Hepatocyte (in vitro differentiated cells): ENCODE data around the gene LMAN2L. TPM values are rescaled to one million over a fixed set of nuclear protein-coding genes. Genes with fewer than 3 reads are reported as not detected.

Experiments
- DNase-seq: peaks from one replicate; pipeline ENCODE4 v3.0.0-alpha.2; 2016; ENCODE audit warnings: low spot score
- H2AFZ ChIP-seq: fragments of 200-600 bp; sonication (generic); 2 replicates; pipeline ENCODE4 v1.6.0; 2016; ENCODE audit warnings: antibody characterized with exemption, mild to moderate bottlenecking
- H3K27ac ChIP-seq: fragments of 200-600 bp; sonication (generic); 2 replicates; pipeline ENCODE4 v1.5.1; 2016; ENCODE audit warnings: mild to moderate bottlenecking
- H3K27me3 ChIP-seq: fragments of 200-600 bp; sonication (generic); 2 replicates; pipeline ENCODE4 v1.6.1; 2016
- H3K36me3 ChIP-seq: fragments of 200-600 bp; sonication (generic); replicated peaks from 2 replicates; pipeline ENCODE4 v1.5.1; 2016; ENCODE audit warnings: low read depth; ENCODE audit not compliant: insufficient read depth
- H3K4me1 ChIP-seq: fragments of 200-600 bp; sonication (generic); 2 replicates; pipeline ENCODE4 v1.5.1; 2016; ENCODE audit warnings: mild to moderate bottlenecking, moderate library complexity; ENCODE audit not compliant: insufficient read depth
- H3K4me2 ChIP-seq: fragments of 200-600 bp; sonication (generic); 2 replicates; pipeline ENCODE4 v1.6.0; 2016
- H3K4me3 ChIP-seq: fragments of 200-600 bp; sonication (generic); 2 replicates; pipeline ENCODE4 v1.5.1; 2016; ENCODE audit warnings: mild to moderate bottlenecking
- H3K79me2 ChIP-seq: fragments of 200-600 bp; sonication (generic); 2 replicates; pipeline ENCODE4 v1.6.0; 2017; ENCODE audit warnings: mild to moderate bottlenecking
- H3K9me2 ChIP-seq: fragments of 200-600 bp; sonication (generic); replicated peaks from 2 replicates; pipeline ENCODE4 v1.6.0; 2017; ENCODE audit warnings: mild to moderate bottlenecking; ENCODE audit not compliant: insufficient read depth
- H3K9me3 ChIP-seq: fragments of 200-600 bp; sonication (generic); 2 replicates; pipeline ENCODE4 v1.5.1; 2016; ENCODE audit warnings: low read depth, mild to moderate bottlenecking
- H4K20me1 ChIP-seq: fragments of 200-600 bp; sonication (generic); 2 replicates; pipeline ENCODE4 v1.6.0; 2016; ENCODE audit warnings: mild to moderate bottlenecking; ENCODE audit not compliant: insufficient read depth, poor library complexity, severe bottlenecking
- EZH2 ChIP-seq: fragments of 200-600 bp; sonication (generic); IDR thresholded peaks from 2 replicates; pipeline ENCODE4 v1.6.1; 2016; ENCODE audit warnings: antibody characterized with exemption, mild to moderate bottlenecking, borderline replicate concordance
- EZH2phosphoT487 ChIP-seq: fragments of 200-600 bp; sonication (generic); IDR thresholded peaks from one replicate; pipeline ENCODE4 v1.6.1; 2018; ENCODE audit warnings: antibody characterized with exemption, mild to moderate bottlenecking, low read depth, moderate library complexity; ENCODE audit not compliant: unreplicated experiment, severe bottlenecking
- WGBS: methylation state at CpG from one replicate; pipeline ENCODE4 v1.1.6; 2016; ENCODE audit warnings: low lambda C conversion rate; ENCODE audit errors: missing lambda C conversion rate; 5-methylcytosine and 5-hydroxymethylcytosine counted together
- polyA plus RNA-seq: library from polyadenylated mRNA; unstranded; fragments of >200 nt; fragmentation: Nextera tagmentation; extraction: Ambion mirVana; gene quantifications from 2 replicates; pipeline ENCODE4 v1.2.1, GENCODE V29; 2016
- total RNA-seq: library from RNA; depleted of rRNA; stranded (reverse); fragments of >200 nt; gene quantifications from 2 replicates; pipeline ENCODE4 v1.2.3, GENCODE V29; 2014
- TF ChIP-seq, protein P1 (sequence below): fragments of 200-600 bp; sonication (generic); IDR thresholded peaks from 2 replicates; pipeline ENCODE4 v1.5.1; 2016; ENCODE audit warnings: antibody characterized with exemption, mild to moderate bottlenecking; ENCODE audit not compliant: poor library complexity

LMAN2L gene
- total and polyA plus RNA-seq, 2 experiments from 2014 or later = 35.6 to 46.7 TPM

DNA sequence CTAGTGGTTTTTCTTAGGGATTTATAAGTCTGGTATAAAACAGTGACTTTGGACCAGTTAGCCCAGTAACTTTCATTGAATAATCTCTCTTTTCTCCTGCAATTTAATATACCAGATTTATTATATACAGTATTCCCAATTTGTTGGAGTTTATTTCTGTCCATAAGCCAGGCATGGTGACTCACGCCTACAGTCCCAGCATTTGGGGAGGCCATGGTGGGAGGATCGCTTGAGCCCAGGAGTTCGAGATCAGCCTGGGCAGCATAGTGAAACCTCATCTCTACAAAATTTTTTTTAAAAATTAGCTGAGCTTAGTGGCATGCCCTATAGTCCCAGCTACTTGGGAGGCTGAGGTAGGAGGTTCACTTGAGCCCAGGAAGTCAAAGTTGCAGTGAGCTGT, 47.5 kb upstream of the LMAN2L start:
- no peaks in the 10 kb centered on the region for H3K27me3 ChIP-seq
- no peaks in the 10 kb centered on the region for H4K20me1 ChIP-seq
- 94% methylated on average over 3 of the region's 3 CpGs for WGBS
- H3K36me3 ChIP-seq = no peaks in the 10 kb centered on the region
- H3K4me1 ChIP-seq = peaks cover 26% of the 10 kb centered on the region
- no peak for TF ChIP-seq EZH2
- TF ChIP-seq EZH2phosphoT487 = no peak
- TF ChIP-seq, protein P1, sequence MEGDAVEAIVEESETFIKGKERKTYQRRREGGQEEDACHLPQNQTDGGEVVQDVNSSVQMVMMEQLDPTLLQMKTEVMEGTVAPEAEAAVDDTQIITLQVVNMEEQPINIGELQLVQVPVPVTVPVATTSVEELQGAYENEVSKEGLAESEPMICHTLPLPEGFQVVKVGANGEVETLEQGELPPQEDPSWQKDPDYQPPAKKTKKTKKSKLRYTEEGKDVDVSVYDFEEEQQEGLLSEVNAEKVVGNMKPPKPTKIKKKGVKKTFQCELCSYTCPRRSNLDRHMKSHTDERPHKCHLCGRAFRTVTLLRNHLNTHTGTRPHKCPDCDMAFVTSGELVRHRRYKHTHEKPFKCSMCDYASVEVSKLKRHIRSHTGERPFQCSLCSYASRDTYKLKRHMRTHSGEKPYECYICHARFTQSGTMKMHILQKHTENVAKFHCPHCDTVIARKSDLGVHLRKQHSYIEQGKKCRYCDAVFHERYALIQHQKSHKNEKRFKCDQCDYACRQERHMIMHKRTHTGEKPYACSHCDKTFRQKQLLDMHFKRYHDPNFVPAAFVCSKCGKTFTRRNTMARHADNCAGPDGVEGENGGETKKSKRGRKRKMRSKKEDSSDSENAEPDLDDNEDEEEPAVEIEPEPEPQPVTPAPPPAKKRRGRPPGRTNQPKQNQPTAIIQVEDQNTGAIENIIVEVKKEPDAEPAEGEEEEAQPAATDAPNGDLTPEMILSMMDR = no peak
- H3K27ac ChIP-seq = peak overlapping the region; percentile 93
- no peaks in the 10 kb centered on the region for H3K9me2 ChIP-seq
- H3K4me2 ChIP-seq = no peak overlapping the region
- H3K9me3 ChIP-seq = no peaks in the 10 kb centered on the region
- peaks cover 61% of the 10 kb centered on the region for H3K79me2 ChIP-seq
- no peak overlapping the region for H3K4me3 ChIP-seq
- no peak overlapping the region for H2AFZ ChIP-seq
- DNase-seq = no peak

DNA sequence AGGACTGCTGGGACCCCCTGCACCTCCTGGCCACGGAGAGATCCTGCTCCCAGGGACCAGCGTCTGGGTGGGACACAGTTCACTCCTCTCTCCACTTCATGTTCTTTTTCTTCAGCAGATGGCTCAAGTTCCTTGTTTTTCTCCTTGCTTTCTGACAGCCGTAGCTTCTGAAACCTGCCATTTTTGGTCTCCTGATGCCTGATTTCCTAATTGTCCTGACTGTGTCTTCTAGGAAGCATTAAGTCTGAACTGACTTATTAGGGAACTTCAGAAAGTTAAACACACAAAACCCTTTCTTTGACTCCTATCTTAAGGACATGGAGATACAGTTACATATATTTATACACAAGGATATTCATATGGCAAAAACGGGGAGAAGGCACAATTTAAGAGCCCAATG, 43.5 kb upstream of the LMAN2L start:
- H3K27ac ChIP-seq = no peak overlapping the region
- H3K9me3 ChIP-seq = no peaks in the 10 kb centered on the region
- H4K20me1 ChIP-seq = no peaks in the 10 kb centered on the region
- no peak overlapping the region for H3K4me3 ChIP-seq
- 79% methylated on average over 4 of the region's 4 CpGs for WGBS
- H3K79me2 ChIP-seq = peaks cover 66% of the 10 kb centered on the region
- peaks cover 15% of the 10 kb centered on the region for H3K4me1 ChIP-seq
- no peaks in the 10 kb centered on the region for H3K9me2 ChIP-seq
- H2AFZ ChIP-seq = no peak overlapping the region
- H3K36me3 ChIP-seq = no peaks in the 10 kb centered on the region
- no peak overlapping the region for H3K4me2 ChIP-seq
- no peak for DNase-seq
- H3K27me3 ChIP-seq = no peaks in the 10 kb centered on the region
- TF ChIP-seq, protein P1 = no peak
- TF ChIP-seq EZH2phosphoT487 = no peak
- no peak for TF ChIP-seq EZH2

DNA sequence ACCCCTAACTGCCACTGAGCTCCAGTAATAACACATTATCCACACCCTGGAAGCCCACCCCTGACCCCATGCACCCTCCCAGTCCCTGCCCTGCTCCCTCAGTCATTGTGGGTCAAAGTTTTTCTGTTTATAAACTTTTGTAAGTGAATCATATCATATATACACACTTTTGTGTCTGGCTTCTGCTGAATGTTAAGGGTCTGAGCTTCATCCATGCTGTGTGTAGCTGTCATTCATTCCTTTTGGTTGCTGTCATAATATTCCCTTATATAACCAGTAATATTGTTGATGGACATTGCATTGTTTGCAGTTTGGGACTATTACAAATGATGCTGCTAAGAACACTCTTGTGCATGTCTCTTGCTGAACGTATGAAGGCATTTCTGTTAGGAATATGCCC, 35.3 kb upstream of the LMAN2L start:
- no peak overlapping the region for H3K4me2 ChIP-seq
- H3K36me3 ChIP-seq = no peaks in the 10 kb centered on the region
- no peaks in the 10 kb centered on the region for H3K27me3 ChIP-seq
- no peak overlapping the region for H3K27ac ChIP-seq
- TF ChIP-seq EZH2phosphoT487 (no peak), EZH2 (no peak)
- TF ChIP-seq, protein P1 = no peak
- H3K4me3 ChIP-seq = no peak overlapping the region
- WGBS = 55% methylated on average over 1 of the region's 1 CpG
- no peak overlapping the region for H2AFZ ChIP-seq
- no peaks in the 10 kb centered on the region for H4K20me1 ChIP-seq
- no peaks in the 10 kb centered on the region for H3K9me3 ChIP-seq
- no peak for DNase-seq
- H3K9me2 ChIP-seq = no peaks in the 10 kb centered on the region
- peaks cover 6% of the 10 kb centered on the region for H3K4me1 ChIP-seq
- peaks cover 65% of the 10 kb centered on the region for H3K79me2 ChIP-seq

DNA sequence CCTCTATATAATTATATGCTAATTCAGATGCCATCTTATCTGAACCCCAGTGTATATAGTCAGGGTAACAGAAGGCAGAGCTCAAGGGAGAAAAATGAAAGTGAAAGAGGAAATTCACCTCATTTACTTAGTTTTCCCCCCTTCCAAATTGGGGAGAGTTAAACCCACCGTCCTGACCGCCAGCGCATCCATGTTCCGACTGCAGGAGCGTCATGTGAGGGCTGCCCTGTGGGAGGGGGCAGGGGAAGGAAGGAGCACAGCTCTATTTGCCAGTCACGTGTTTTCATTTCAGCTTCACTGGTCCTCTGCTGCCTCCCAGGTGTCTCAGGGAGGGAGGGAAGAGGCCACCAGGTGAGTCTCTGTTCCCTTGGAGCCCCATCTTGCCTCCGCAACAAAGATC, 34.1 kb upstream of the LMAN2L start:
- no peaks in the 10 kb centered on the region for H3K27me3 ChIP-seq
- TF ChIP-seq EZH2phosphoT487 (no peak), EZH2 (no peak)
- TF ChIP-seq, protein P1 = no peak
- no peaks in the 10 kb centered on the region for H3K9me3 ChIP-seq
- H3K4me1 ChIP-seq = peaks cover 10% of the 10 kb centered on the region
- no peaks in the 10 kb centered on the region for H3K9me2 ChIP-seq
- no peaks in the 10 kb centered on the region for H4K20me1 ChIP-seq
- H2AFZ ChIP-seq = no peak overlapping the region
- 85% methylated on average over 7 of the region's 7 CpGs for WGBS
- no peaks in the 10 kb centered on the region for H3K36me3 ChIP-seq
- no peak for DNase-seq
- H3K4me3 ChIP-seq = no peak overlapping the region
- peak overlapping the region; percentile 7 for H3K4me2 ChIP-seq
- H3K27ac ChIP-seq = no peak overlapping the region
- peaks cover 71% of the 10 kb centered on the region for H3K79me2 ChIP-seq
